Measurements from ENCODE around the gene CMKLR1. TPM values are rescaled to one million over a fixed set of nuclear protein-coding genes. Genes with fewer than 3 reads are reported as not detected.

Gene CMKLR1
- total RNA-seq, 1 donor, result 0.54 TPM

DNA sequence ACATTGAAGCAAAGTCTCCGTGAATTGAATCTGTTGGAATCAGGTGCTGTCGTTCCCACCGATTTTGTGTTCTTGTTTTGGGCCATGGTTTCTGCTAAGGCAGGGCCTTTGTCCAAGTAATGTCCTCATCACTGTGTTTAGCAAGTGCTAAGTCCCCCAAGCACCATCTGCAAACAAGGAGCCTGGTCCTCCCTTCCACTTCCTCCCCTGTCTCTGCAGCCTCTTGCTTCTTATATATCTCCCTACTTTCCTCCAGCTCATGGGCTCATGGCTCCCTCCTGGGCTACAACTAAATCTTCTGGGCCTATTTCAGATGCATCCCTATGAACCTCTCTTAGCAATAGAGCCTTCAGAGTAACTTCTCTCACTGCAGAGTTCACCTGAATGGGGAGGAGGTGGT is 25.8 kb upstream of the CMKLR1 start:
- TF ChIP-seq, protein P1, sequence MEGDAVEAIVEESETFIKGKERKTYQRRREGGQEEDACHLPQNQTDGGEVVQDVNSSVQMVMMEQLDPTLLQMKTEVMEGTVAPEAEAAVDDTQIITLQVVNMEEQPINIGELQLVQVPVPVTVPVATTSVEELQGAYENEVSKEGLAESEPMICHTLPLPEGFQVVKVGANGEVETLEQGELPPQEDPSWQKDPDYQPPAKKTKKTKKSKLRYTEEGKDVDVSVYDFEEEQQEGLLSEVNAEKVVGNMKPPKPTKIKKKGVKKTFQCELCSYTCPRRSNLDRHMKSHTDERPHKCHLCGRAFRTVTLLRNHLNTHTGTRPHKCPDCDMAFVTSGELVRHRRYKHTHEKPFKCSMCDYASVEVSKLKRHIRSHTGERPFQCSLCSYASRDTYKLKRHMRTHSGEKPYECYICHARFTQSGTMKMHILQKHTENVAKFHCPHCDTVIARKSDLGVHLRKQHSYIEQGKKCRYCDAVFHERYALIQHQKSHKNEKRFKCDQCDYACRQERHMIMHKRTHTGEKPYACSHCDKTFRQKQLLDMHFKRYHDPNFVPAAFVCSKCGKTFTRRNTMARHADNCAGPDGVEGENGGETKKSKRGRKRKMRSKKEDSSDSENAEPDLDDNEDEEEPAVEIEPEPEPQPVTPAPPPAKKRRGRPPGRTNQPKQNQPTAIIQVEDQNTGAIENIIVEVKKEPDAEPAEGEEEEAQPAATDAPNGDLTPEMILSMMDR (IDR thresholded peaks at IDR 0.05; ENCODE audit: insufficient read depth, low read length), result no peak
- DNase-seq (ENCODE audit: low read depth), result no peak
- no peak overlapping the region for H3K4me3 ChIP-seq (ENCODE audit: low read depth, low read length)

DNA sequence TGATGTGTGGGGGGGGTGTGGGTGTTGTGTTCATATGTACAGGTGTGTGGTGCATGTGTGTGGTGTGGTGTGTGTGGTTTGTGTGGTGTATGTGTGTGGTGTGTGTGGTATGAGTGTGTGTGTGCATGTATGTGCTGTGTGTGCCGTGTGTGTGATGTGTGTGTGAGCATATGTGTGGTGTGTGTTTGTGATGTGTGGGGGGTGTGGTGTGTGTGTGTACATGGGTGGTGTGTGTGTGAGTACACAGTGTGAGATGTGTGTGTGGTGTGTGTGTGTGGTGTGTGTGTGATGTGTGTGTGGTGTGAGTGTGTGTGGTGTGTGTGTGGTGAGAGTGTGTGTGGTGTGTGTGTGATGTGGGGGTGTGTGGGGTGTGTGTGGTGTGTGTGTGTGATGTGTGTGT is 24.5 kb upstream of the CMKLR1 start:
- TF ChIP-seq, protein P1 (IDR thresholded peaks at IDR 0.05; ENCODE audit: insufficient read depth, low read length), result no peak
- H3K4me3 ChIP-seq (ENCODE audit: low read depth, low read length), result no peak overlapping the region
- DNase-seq (ENCODE audit: low read depth), result no peak

GRCh38 chr12:108363165-108363564 is 24.1 kb upstream of the CMKLR1 start:
- TF ChIP-seq, protein P1 (IDR thresholded peaks at IDR 0.05; ENCODE audit: insufficient read depth, low read length), result no peak
- no peak overlapping the region for H3K4me3 ChIP-seq (ENCODE audit: low read depth, low read length)
- no peak for DNase-seq (ENCODE audit: low read depth)

GRCh38 chr12:108361606-108362005 is 22.5 kb upstream of the CMKLR1 start:
- no peak for DNase-seq (ENCODE audit: low read depth)
- no peak overlapping the region for H3K4me3 ChIP-seq (ENCODE audit: low read depth, low read length)
- TF ChIP-seq, protein P1 (IDR thresholded peaks at IDR 0.05; ENCODE audit: insufficient read depth, low read length), result no peak

DNA sequence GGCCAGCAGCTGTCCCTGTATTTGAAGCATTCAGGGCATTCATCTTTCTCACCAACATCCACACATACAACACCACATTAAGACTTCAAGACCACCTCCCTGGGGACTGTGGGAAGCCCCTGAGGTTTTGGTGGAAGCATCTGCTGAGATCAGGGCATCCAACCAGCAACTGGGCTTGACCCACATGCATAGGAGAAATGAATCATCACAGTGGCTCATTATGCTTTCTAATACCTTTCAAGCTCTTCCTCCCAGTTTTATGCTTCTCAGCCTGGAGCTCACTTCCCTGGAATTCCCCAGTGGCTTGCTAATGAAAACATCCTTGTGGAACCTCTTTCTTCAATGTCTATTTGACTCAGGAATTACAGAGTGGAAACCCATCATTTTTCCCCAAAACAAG is 21.4 kb upstream of the CMKLR1 start:
- no peak overlapping the region for H3K4me3 ChIP-seq (ENCODE audit: low read depth, low read length)
- TF ChIP-seq, protein P1 (IDR thresholded peaks at IDR 0.05; ENCODE audit: insufficient read depth, low read length), result no peak
- DNase-seq (ENCODE audit: low read depth), result no peak

GRCh38 chr12:108360057-108360456 is 20.9 kb upstream of the CMKLR1 start:
- H3K4me3 ChIP-seq (ENCODE audit: low read depth, low read length), result no peak overlapping the region
- no peak for DNase-seq (ENCODE audit: low read depth)

DNA sequence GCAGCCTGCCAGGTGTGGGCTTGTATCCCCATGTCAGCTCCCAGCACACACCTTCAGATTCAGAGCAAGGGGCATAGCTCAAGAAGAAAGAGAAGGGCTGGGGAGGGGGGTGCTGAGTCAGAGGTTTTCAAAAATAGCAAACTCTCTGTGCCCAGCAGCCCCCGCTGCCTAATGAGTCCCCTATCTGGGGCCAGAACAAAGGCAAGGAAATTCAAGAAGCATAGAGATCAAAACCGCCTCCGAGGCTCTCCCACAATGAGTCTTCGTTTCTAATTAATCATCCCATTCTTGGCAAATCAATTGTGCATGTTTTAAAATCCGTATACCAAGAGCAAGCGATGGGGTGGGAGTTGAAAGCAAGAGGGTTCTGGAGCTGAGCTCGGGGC is 19.5 kb upstream of the CMKLR1 start:
- no peak for DNase-seq (ENCODE audit: low read depth)
- H3K4me3 ChIP-seq (ENCODE audit: low read depth, low read length), result no peak overlapping the region
- TF ChIP-seq, protein P1 (IDR thresholded peaks at IDR 0.05; ENCODE audit: insufficient read depth, low read length), result no peak

More at GRCh38 chr12:108360057-108360456, 20.9 kb upstream of the CMKLR1 start:
- TF ChIP-seq, protein P1 (IDR thresholded peaks at IDR 0.05; ENCODE audit: insufficient read depth, low read length), result no peak
